Adrenal gland (tissue), 5 donors: ENCODE data around the gene CGNL1.

ENCODE experiments used
- CTCF ChIP-seq, 6 experiments: fragments of 450-650 bp in 4 of 6; fragments of 200-600 bp in 2 of 6; sonication (generic) in 1 of 6; IDR thresholded peaks; 1 replicate in 5 of 6; 2 replicates in 1 of 6; pipeline versions ENCODE4 v1.5.1 to v1.8.0; 2016 to 2021; ENCODE audit warnings: antibody characterized with exemption in 6 of 6, mild to moderate bottlenecking in 2 of 6, moderate library complexity in 1 of 6
- POLR2A ChIP-seq, 2 donors: fragments of 450-650 bp; IDR thresholded peaks; one replicate each; pipeline ENCODE4 v1.6.1; 2017; ENCODE audit warnings: antibody characterized with exemption in 2 of 2, mild to moderate bottlenecking in 2 of 2, moderate library complexity in 1 of 2
- donor health status: DM: no; HTN: no; CAD: no.

GRCh38 chr15:57572468-57572867 lies 196.2 kb downstream of the CGNL1 start:
- TF ChIP-seq POLR2A (IDR thresholded peaks at IDR 0.05) (no peak), CTCF (IDR thresholded peaks at IDR 0.05) (no peak)
